K562 (cell line): Measurements from ENCODE around the gene ACTA2. TPM values are rescaled to one million over a fixed set of nuclear protein-coding genes. Genes with fewer than 3 reads are reported as not detected.

Experiments used
- ATAC-seq: fragments of 200-7000 bp; cut with Tn5 transposase; 3 replicates; pipeline ENCODE4 v1.9.1; 2020; ENCODE audit warnings: moderate library complexity
- BruUV-seq: library from RNA; stranded (reverse); fragments of 400-500 nt; replicated peaks from 2 replicates; lab custom pipeline; 2021; lab: Mats Ljungman, UMichigan
- CTCF ChIA-PET: fragments of 300-600 bp; formaldehyde crosslinking; extraction: SDS; loops from one replicate; lab custom pipeline; 2021; ENCODE audit warnings: low intra/inter-chr PET ratio; lab: Yijun Ruan, JAX
- POLR2A ChIA-PET: fragments of 300-600, 350-650 bp; sonication (Branson Sonifier 250); formaldehyde crosslinking; extraction: SDS; loops from one replicate; lab custom pipeline; 2021; ENCODE audit warnings: antibody characterized with exemption, inconsistent platforms; lab: Yijun Ruan, JAX
- DNase-seq, 4 experiments: peaks; one replicate each; pipeline versions ENCODE4 v3.0.0 to v3.0.0-alpha.2; 2011 to 2018; ENCODE audit warnings: low spot score in 3 of 4, mixed read lengths in 3 of 4; ENCODE audit errors: extremely low read depth in 1 of 4
- FAIRE-seq: peaks from 2 replicates; lab custom pipeline; 2011; peaks lifted over from hg19 to GRCh38; lab: Jason Lieb, UNC
- H2AFZ ChIP-seq: 2 replicates; pipeline ENCODE4 v1.6.0; 2011; ENCODE audit warnings: low read depth, low read length, control low read depth, inconsistent platforms
- H3K27ac ChIP-seq: fragments of 200-600 bp; 3 replicates; pipeline ENCODE4 v1.8.0; 2011; ENCODE audit warnings: low read depth, mild to moderate bottlenecking, control low read depth, inconsistent platforms, low read length, moderate library complexity, mixed read lengths; ENCODE audit errors: extremely low read depth
- H3K27me3 ChIP-seq, 2 experiments: fragments of 300-600 bp in 1 of 2; 2 replicates in 1 of 2; 3 replicates in 1 of 2; pipeline versions ENCODE4 v1.6.0 to v1.8.0; 2011; ENCODE audit warnings: inconsistent platforms in 2 of 2, low read length in 2 of 2, mild to moderate bottlenecking in 1 of 2, mixed read lengths in 1 of 2, moderate library complexity in 1 of 2; ENCODE audit not compliant: control insufficient read depth in 2 of 2, insufficient read depth in 2 of 2
- H3K36me3 ChIP-seq: fragments of 300-600 bp; 3 replicates; pipeline ENCODE4 v1.8.0; 2011; ENCODE audit warnings: mild to moderate bottlenecking, low read length, inconsistent platforms; ENCODE audit not compliant: control insufficient read depth, insufficient read depth
- H3K4me1 ChIP-seq, 2 experiments: fragments of 200-600 bp in 1 of 2; replicated peaks in 1 of 2; 2 replicates in 1 of 2; 3 replicates in 1 of 2; pipeline versions ENCODE4 v1.5.1 to v1.8.0; 2011; ENCODE audit warnings: inconsistent platforms in 2 of 2, low read length in 2 of 2, mild to moderate bottlenecking in 1 of 2, mixed read lengths in 1 of 2, moderate library complexity in 1 of 2; ENCODE audit not compliant: control insufficient read depth in 2 of 2, insufficient read depth in 2 of 2
- H3K4me2 ChIP-seq: 2 replicates; pipeline ENCODE4 v1.6.1; 2011; ENCODE audit warnings: low read length, control low read depth, inconsistent platforms, mixed read lengths; ENCODE audit not compliant: insufficient read depth
- H3K4me3 ChIP-seq: fragments of 200-600 bp; sonication (generic), shearing (Covaris generic); 2 replicates; pipeline ENCODE4 v1.5.1; 2016; ENCODE audit warnings: control low read depth, inconsistent platforms
- H3K79me2 ChIP-seq: fragments of 200-600 bp; 3 replicates; pipeline ENCODE4 v1.8.0; 2011; ENCODE audit warnings: low read length, inconsistent platforms; ENCODE audit not compliant: control insufficient read depth, insufficient read depth
- H3K9ac ChIP-seq, 2 experiments: 2 replicates each; pipeline versions ENCODE4 v1.6.0 to v1.6.1; 2011; ENCODE audit warnings: low read depth in 2 of 2, low read length in 2 of 2, control low read depth in 1 of 2, inconsistent platforms in 1 of 2, mild to moderate bottlenecking in 1 of 2, mixed read lengths in 1 of 2; ENCODE audit not compliant: insufficient read depth in 1 of 2
- H3K9me1 ChIP-seq: one replicate; pipeline ENCODE4 v1.6.0; 2011; ENCODE audit warnings: inconsistent platforms, mild to moderate bottlenecking, low read length, moderate library complexity; ENCODE audit not compliant: control insufficient read depth, insufficient read depth
- H3K9me3 ChIP-seq: replicated peaks from 2 replicates; pipeline ENCODE4 v1.5.1; 2011; ENCODE audit warnings: low read depth, low read length, inconsistent platforms; ENCODE audit not compliant: control insufficient read depth, insufficient read depth
- H4K20me1 ChIP-seq: replicated peaks from 2 replicates; pipeline ENCODE4 v1.6.1; 2011; ENCODE audit warnings: low read length, inconsistent platforms, mixed read lengths; ENCODE audit not compliant: control insufficient read depth, insufficient read depth
- ASH1L ChIP-seq: fragments of 450-650 bp; IDR thresholded peaks from 2 replicates; pipeline ENCODE4 v1.6.1; 2018; ENCODE audit warnings: borderline replicate concordance, mild to moderate bottlenecking, low read depth; ENCODE audit not compliant: partially characterized antibody
- CREBBP ChIP-seq: IDR thresholded peaks from one replicate; pipeline ENCODE4 v1.6.1; 2012; ENCODE audit warnings: low read depth, mild to moderate bottlenecking, control low read depth, inconsistent platforms, low read length
- DEAF1 ChIP-seq: fragments of 450-650 bp; formaldehyde crosslinking; IDR thresholded peaks from 2 replicates; pipeline ENCODE4 v1.4.0; 2020; ENCODE audit warnings: mild to moderate bottlenecking, moderate library complexity
- EP300 ChIP-seq: IDR thresholded peaks from 2 replicates; pipeline ENCODE4 v1.6.1; 2012; ENCODE audit warnings: low read length, improper control_type of control experiment
- GTF2F1 ChIP-seq: IDR thresholded peaks from 2 replicates; pipeline ENCODE4 v1.6.1; 2011; ENCODE audit warnings: low read depth, low read length, improper control_type of control experiment
- KDM4B ChIP-seq, 2 experiments: fragments of 450-650 bp in 1 of 2; sonication (generic) in 1 of 2; IDR thresholded peaks; 2 replicates each; pipeline ENCODE4 v1.6.1; 2016 to 2017; ENCODE audit warnings: borderline replicate concordance in 2 of 2, antibody characterized with exemption in 1 of 2, low read depth in 1 of 2, mild to moderate bottlenecking in 1 of 2
- KLF6 ChIP-seq: fragments of 250-450 bp; sonication (Bioruptor Pico); IDR thresholded peaks from 2 replicates; pipeline ENCODE4 v1.4.0; 2020; ENCODE audit warnings: mild to moderate bottlenecking, moderate library complexity, borderline replicate concordance
- MYNN ChIP-seq, 2 experiments: sonication (generic); formaldehyde crosslinking in 1 of 2; IDR thresholded peaks; 2 replicates each; pipeline versions ENCODE4 v1.5.0 to v1.6.1; 2016 to 2020; ENCODE audit warnings: antibody characterized with exemption in 1 of 2, missing genetic modification reagents in 1 of 2
- PKNOX1 ChIP-seq: fragments of 450-650 bp; IDR thresholded peaks from 2 replicates; pipeline ENCODE4 v1.6.1; 2016
- SMAD3 ChIP-seq: fragments of 450-650 bp; formaldehyde crosslinking; conservative IDR thresholded peaks from 2 replicates; pipeline ENCODE4 v1.4.0; 2020; ENCODE audit warnings: mild to moderate bottlenecking
- VEZF1 ChIP-seq: fragments of 200-800 bp; sonication (Bioruptor generic); IDR thresholded peaks from 2 replicates; pipeline ENCODE4 v1.6.1; 2017; ENCODE audit warnings: missing genetic modification characterization, missing compliant biosample characterization
- ZNF668 ChIP-seq: fragments of 250-450 bp; sonication (Bioruptor Pico); IDR thresholded peaks from 2 replicates; pipeline ENCODE4 v1.8.0; 2022; ENCODE audit warnings: mild to moderate bottlenecking, inconsistent platforms
- WGBS: fragments of 100-300 bp; shearing (Covaris generic); methylation state at CpG from one replicate; pipeline ENCODE4 v1.1.6; 2016; ENCODE audit warnings: low coverage, mixed read lengths; ENCODE audit not compliant: insufficient coverage; ENCODE audit errors: missing lambda C conversion rate; 5-methylcytosine and 5-hydroxymethylcytosine counted together
- in situ Hi-C: fragments of 300-500 bp; cut with MboI; formaldehyde crosslinking; loops from 4 replicates; pipeline ENCODE4 v1.15.0; 2018; ENCODE audit warnings: inconsistent platforms, mixed read lengths
- intact Hi-C: fragments of 100-400 bp; cut with micrococcal nuclease; formaldehyde crosslinking; loops from 2 replicates; pipeline ENCODE4 v1.14.2; 2022
- polyA plus RNA-seq, 8 experiments: library from polyadenylated mRNA; depleted of rRNA in 4 of 8; stranded (reverse) in 5 of 8; unstranded in 3 of 8; fragments of >200 nt; fragmentation: Nextera tagmentation in 2 of 8; fragmentation: Illumina TruSeq in 1 of 8; extraction: Ambion mirVana in 2 of 8; extraction: Trizol in 1 of 8; gene quantifications; 2 replicates each; pipeline versions ENCODE4 v1.2.1 to v1.2.3, GENCODE V29; 2011 to 2014; ENCODE audit warnings: inconsistent platforms in 1 of 8, missing spikeins in 1 of 8
- total RNA-seq, 7 experiments: library from RNA; depleted of rRNA in 6 of 7; stranded (reverse); fragments of >200 nt in 6 of 7; fragmentation: Illumina TruSeq in 2 of 7; extraction: Trizol in 2 of 7; gene quantifications; 2 replicates each; pipeline versions ENCODE4 v1.2.1 to v1.2.3, GENCODE V29; 2011 to 2021; ENCODE audit warnings: low replicate concordance in 1 of 7

Gene ACTA2
- total and polyA plus RNA-seq, 9 of the 15 experiments (the other 6 are each of a cell fraction or from before 2014, with no cell fraction given) = 0.15 to 1.0 (median 0.38) TPM; not detected in 3

- no peak overlapping the region for H3K4me2 ChIP-seq
- intact Hi-C loops = no loop called here
- no peaks in the 10 kb centered on the region for H3K79me2 ChIP-seq
- no peak overlapping the region for H3K4me3 ChIP-seq
- H3K27ac ChIP-seq = no peak overlapping the region
- H3K9me3 ChIP-seq = no peaks in the 10 kb centered on the region
- no peaks in the 10 kb centered on the region for H3K36me3 ChIP-seq
- no peak for FAIRE-seq
- H3K4me1 ChIP-seq = no peaks in the 10 kb centered on the region
- in situ Hi-C loops = no loop called here
- no TSS peak for BruUV-seq
- no peak for DNase-seq
- ChIA-PET CTCF (no interaction called here), POLR2A (no interaction called here)
- ATAC-seq = no peak
- H3K9me1 ChIP-seq = no peaks in the 10 kb centered on the region
- H2AFZ ChIP-seq = no peak overlapping the region
- 0% methylated on average over 1 of the region's 2 CpGs for WGBS
- no peaks in the 10 kb centered on the region for H3K27me3 ChIP-seq
- H4K20me1 ChIP-seq = no peaks in the 10 kb centered on the region
- TF ChIP-seq MYNN (IDR thresholded peaks at IDR 0.05) = no peak
- no peak for TF ChIP-seq MYNN (CRISPR knock-in tag; IDR thresholded peaks at IDR 0.05)
- no peak for TF ChIP-seq ZNF668
- no peak for TF ChIP-seq CREBBP
- TF ChIP-seq EP300 = no peak
- TF ChIP-seq KDM4B (IDR thresholded peaks at IDR 0.05; ENCODE audit: borderline replicate concordance in 2 of 2, low read depth in 1 of 2) = no peak
- TF ChIP-seq VEZF1 (CRISPR knock-in tag) = no peak
- TF ChIP-seq GTF2F1 = no peak
- no peak for TF ChIP-seq SMAD3 (CRISPR knock-in tag)
- TF ChIP-seq ASH1L = no peak
- TF ChIP-seq PKNOX1 = no peak
- TF ChIP-seq DEAF1 = no peak
- no peak for TF ChIP-seq KLF6
- TF ChIP-seq, all 486 proteins: peak for 0
- no peak overlapping the region for H3K9ac ChIP-seq
Observed at GRCh38 chr10:88949051-88949450, 3.5 kb downstream of the ACTA2 start.
